ENCODE results near the gene CFAP69. TPM values are rescaled to one million over a fixed set of nuclear protein-coding genes. Genes with fewer than 3 reads are reported as not detected.

Gene CFAP69, protein sequence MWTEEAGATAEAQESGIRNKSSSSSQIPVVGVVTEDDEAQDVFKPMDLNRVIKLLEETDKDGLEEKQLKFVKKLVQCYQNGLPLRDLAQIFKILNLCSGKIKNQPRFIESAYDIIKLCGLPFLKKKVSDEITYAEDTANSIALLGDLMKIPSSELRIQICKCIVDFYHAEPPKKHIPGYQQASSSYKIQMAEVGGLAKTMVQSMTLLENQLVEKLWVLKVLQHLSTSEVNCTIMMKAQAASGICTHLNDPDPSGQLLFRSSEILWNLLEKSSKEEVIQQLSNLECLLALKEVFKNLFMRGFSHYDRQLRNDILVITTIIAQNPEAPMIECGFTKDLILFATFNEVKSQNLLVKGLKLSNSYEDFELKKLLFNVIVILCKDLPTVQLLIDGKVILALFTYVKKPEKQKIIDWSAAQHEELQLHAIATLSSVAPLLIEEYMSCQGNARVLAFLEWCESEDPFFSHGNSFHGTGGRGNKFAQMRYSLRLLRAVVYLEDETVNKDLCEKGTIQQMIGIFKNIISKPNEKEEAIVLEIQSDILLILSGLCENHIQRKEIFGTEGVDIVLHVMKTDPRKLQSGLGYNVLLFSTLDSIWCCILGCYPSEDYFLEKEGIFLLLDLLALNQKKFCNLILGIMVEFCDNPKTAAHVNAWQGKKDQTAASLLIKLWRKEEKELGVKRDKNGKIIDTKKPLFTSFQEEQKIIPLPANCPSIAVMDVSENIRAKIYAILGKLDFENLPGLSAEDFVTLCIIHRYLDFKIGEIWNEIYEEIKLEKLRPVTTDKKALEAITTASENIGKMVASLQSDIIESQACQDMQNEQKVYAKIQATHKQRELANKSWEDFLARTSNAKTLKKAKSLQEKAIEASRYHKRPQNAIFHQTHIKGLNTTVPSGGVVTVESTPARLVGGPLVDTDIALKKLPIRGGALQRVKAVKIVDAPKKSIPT
- total RNA-seq, result 3.6 and 5.3 TPM in 2 replicates

GRCh38 chr7:90244909-90245851 is at the start of gene CFAP69:
Gene CFAP69, plus strand, starts transcription at chr7:90245174. Its CDS starts 251 bp downstream, at chr7:90245425.

GRCh38 chr7:90211391-90212148 is 33.4 kb upstream of the CFAP69 start, which contains the start of gene STEAP2:
Gene STEAP2, plus strand, starts transcription at chr7:90211740. Its CDS starts 13,343 bp downstream, at chr7:90225083.

GRCh38 chr7:90320801-90321494 is 76.0 kb downstream of the CFAP69 start, which contains the start of gene FAM237B:
Gene FAM237B, minus strand, starts transcription at chr7:90321304. Its CDS starts 1,556 bp downstream, at chr7:90319748.

DNA sequence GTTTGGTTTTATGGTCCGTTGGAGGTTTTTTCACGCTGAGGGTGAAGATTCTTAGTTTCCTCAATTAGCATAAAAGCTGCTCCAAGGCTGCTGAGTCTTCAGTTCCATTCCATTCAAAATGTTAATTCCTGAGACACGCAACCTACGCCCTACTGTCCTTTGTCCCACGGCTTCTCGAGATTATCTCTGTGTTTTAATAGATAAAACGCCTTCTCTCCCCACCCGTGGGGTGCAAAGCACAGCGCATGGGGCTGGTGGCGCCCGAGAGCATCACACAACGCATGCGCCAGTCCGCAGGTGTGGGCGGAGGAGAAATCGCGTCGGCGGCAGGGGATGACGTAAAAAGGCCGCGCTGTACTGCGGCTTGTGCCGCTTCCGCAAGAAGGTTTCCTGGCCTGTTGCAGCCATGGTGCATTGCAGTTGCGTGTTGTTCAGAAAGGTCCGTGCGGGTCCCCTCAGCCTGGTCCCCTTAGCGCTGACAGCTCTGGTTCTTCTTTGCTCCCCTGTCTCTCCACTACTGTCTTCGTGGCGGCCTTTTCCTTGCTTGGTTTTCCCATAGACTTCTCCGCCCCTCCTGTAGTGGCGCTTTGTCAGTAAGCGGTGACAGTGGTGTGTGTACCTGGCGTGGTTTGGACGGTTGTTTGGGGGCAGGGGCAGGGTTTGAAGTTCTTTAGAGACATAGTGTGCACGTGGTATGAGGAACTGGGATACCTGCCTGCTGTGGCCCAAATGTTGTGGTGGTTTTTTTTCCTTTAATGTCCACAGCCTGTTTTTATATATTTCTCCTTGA is 101.6 kb downstream of the CFAP69 start, which contains the start of gene GTPBP10:
GTPBP10 (plus strand) TSS at position 381 of the 790 bp plus-strand sequence; CDS start at position 407, 26 bp downstream.

Small RNA genes lying within 50 kb of the gene (small RNA-seq; reads per million reads assigned to genes)
- gene RF00019 (ENCODE audit: low replicate concordance), result not detected

Other genes starting within 250 kb of the CFAP69 start
- gene STEAP1, start 90.7 kb upstream of the CFAP69 start, total RNA-seq, result 7.4 and 56.8 TPM in 2 replicates
- 1.8 and 28.6 TPM in 2 replicates for gene STEAP2, start 33.4 kb upstream of the CFAP69 start, total RNA-seq
- gene FAM237B, start 76.1 kb downstream of the CFAP69 start, total RNA-seq, result not detected in 2 replicates
- gene GTPBP10, start 101.5 kb downstream of the CFAP69 start, total RNA-seq, result 15.9 and 17.7 TPM in 2 replicates
- 61.5 and 79.7 TPM in 2 replicates for gene CLDN12, start 158.3 kb downstream of the CFAP69 start, total RNA-seq
- not detected in 2 replicates for gene PTTG1IP2, start 224.5 kb downstream of the CFAP69 start, total RNA-seq